Osteocyte (in vitro differentiated cells): ENCODE results near the gene COL4A6. TPM values are rescaled to one million over a fixed set of nuclear protein-coding genes. Genes with fewer than 3 reads are reported as not detected.

Experiments
- DNase-seq: peaks from one replicate; pipeline ENCODE4 v3.0.0; 2021; ENCODE audit warnings: mixed read lengths; ENCODE audit not compliant: unreplicated experiment; ENCODE audit errors: extremely low spot score
- H3K27ac Mint-ChIP-seq: one replicate; pipeline ENCODE4 v1.8.0; 2021; ENCODE audit warnings: mild to moderate bottlenecking, mixed read lengths; ENCODE audit not compliant: unreplicated experiment
- H3K27me3 Mint-ChIP-seq: one replicate; pipeline ENCODE4 v1.8.0; 2021; ENCODE audit warnings: mixed read lengths; ENCODE audit not compliant: unreplicated experiment
- H3K36me3 Mint-ChIP-seq: one replicate; pipeline ENCODE4 v1.8.0; 2021; ENCODE audit warnings: mixed read lengths; ENCODE audit not compliant: unreplicated experiment
- H3K4me1 Mint-ChIP-seq: one replicate; pipeline ENCODE4 v1.8.0; 2021; ENCODE audit warnings: mixed read lengths; ENCODE audit not compliant: unreplicated experiment
- H3K4me3 Mint-ChIP-seq: one replicate; pipeline ENCODE4 v1.8.0; 2021; ENCODE audit warnings: mild to moderate bottlenecking, moderate library complexity, mixed read lengths; ENCODE audit not compliant: unreplicated experiment
- H3K9me3 Mint-ChIP-seq: one replicate; pipeline ENCODE4 v1.8.0; 2021; ENCODE audit warnings: mixed read lengths; ENCODE audit not compliant: unreplicated experiment
- total RNA-seq: library from RNA; stranded (reverse); gene quantifications from 2 replicates; pipeline ENCODE4 v1.2.1, GENCODE V29; 2021
- TF ChIP-seq, protein P1 (sequence below): fragments of 200-600 bp; sonication (generic); IDR thresholded peaks from 2 replicates; pipeline ENCODE4 v1.5.0; 2021; ENCODE audit warnings: antibody characterized with exemption, mild to moderate bottlenecking, moderate library complexity

The COL4A6 gene
- total RNA-seq, 1 donor from 2014 or later, result 36.2 TPM

DNA sequence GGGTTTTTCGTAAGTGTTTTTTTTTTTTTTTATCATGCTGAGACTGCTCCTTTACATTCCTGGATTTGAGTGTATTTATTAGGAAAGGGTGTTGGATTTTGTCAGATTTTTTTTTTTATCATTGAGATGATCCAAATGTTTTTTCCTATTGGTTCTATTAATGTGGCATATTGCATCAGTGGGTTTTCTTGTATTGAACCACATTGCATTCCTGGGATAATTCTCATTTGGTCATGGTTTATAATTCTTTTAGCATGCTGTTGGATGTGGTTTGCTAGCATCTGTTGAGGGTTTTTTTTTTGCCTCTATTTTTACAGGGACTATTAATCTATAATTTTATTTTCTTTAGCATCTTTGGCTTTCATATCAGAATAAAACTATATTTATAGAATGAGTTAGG is 30.3 kb upstream of the COL4A6 start:
- H3K4me3 Mint-ChIP-seq, result no peak overlapping the region
- TF ChIP-seq, protein P1, sequence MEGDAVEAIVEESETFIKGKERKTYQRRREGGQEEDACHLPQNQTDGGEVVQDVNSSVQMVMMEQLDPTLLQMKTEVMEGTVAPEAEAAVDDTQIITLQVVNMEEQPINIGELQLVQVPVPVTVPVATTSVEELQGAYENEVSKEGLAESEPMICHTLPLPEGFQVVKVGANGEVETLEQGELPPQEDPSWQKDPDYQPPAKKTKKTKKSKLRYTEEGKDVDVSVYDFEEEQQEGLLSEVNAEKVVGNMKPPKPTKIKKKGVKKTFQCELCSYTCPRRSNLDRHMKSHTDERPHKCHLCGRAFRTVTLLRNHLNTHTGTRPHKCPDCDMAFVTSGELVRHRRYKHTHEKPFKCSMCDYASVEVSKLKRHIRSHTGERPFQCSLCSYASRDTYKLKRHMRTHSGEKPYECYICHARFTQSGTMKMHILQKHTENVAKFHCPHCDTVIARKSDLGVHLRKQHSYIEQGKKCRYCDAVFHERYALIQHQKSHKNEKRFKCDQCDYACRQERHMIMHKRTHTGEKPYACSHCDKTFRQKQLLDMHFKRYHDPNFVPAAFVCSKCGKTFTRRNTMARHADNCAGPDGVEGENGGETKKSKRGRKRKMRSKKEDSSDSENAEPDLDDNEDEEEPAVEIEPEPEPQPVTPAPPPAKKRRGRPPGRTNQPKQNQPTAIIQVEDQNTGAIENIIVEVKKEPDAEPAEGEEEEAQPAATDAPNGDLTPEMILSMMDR, result no peak
- H3K9me3 Mint-ChIP-seq, result peaks cover 23% of the 10 kb centered on the region
- no peaks in the 10 kb centered on the region for H3K27me3 Mint-ChIP-seq
- DNase-seq, result no peak
- H3K4me1 Mint-ChIP-seq, result peaks cover 63% of the 10 kb centered on the region
- H3K36me3 Mint-ChIP-seq, result peaks cover 27% of the 10 kb centered on the region
- peak overlapping the region; percentile 91 for H3K27ac Mint-ChIP-seq

DNA sequence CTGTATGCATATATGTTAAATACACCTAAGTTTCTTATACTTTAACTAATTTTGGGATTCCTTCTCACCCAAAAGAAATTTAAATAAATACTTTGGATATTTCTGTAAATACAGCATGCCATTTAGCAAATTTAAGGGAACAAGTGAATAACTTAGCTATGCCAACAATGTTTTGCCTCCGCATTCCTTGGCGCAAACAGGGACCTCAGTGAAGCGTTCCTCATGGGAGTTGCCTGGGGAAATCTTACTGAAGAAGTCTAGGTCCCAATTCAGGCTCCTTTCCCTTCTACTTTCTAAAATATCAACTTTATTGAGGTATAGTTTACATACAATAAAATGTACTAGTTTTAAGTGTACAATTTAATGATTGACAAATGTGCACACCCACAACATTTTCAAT is 26.4 kb upstream of the COL4A6 start:
- Mint-ChIP-seq H3K27me3 (no peaks in the 10 kb centered on the region), H3K4me1 (peaks cover 83% of the 10 kb centered on the region), H3K36me3 (peaks cover 15% of the 10 kb centered on the region), H3K27ac (peak overlapping the region; percentile 86), H3K4me3 (peak overlapping the region; percentile 44), H3K9me3 (no peaks in the 10 kb centered on the region)
- DNase-seq, result no peak
- TF ChIP-seq, protein P1, result no peak

DNA sequence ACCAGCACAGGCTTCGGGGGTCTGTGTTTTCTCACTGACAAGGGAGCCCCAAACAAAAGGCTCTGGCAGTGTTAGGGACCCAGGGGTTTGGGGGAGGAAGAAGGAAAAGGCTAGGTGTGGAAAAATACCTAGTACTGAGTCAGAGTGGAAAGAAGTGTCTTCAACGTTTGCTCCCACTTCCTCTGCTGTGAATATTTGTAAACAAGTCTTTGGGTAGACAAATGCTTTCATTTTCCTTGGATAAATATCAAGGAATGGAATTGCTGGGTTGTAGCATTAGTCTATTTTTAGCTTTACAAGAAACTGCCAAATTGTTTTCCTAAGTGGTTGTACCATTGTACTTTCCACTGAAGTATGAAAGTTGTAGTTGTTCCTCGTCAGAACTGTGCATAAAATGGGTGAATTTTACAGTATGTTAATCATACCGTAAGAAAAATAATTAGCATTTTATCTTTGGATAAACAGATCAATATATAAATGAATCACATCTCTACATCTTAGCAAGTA is 18.8 kb upstream of the COL4A6 start:
- peaks cover 36% of the 10 kb centered on the region for H3K36me3 Mint-ChIP-seq
- TF ChIP-seq, protein P1, result no peak
- H3K4me3 Mint-ChIP-seq, result no peak overlapping the region
- peaks cover 39% of the 10 kb centered on the region for H3K4me1 Mint-ChIP-seq
- peak overlapping the region; percentile 62 for H3K27ac Mint-ChIP-seq
- H3K27me3 Mint-ChIP-seq, result no peaks in the 10 kb centered on the region
- no peak for DNase-seq
- H3K9me3 Mint-ChIP-seq, result peaks cover 16% of the 10 kb centered on the region

DNA sequence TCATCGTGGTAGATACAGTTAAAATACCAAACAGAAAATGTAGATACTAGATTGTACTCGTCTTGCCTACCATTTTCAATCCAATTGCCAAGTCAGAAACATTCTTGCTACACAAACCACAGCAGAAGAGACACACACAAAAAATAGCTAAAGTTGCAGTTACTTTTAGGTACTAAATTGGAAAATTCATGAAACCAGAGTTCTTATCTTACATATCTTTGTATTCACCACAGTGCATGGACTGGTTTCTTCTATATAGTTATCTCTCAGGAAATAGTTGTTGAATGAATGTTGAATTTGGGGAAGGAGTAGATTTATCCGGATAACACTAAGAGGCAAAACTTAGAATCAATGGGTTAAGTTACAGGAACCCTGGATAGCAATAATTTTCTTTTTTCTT is 15.6 kb upstream of the COL4A6 start:
- no peak overlapping the region for H3K4me3 Mint-ChIP-seq
- DNase-seq, result no peak
- peaks cover 26% of the 10 kb centered on the region for H3K4me1 Mint-ChIP-seq
- no peaks in the 10 kb centered on the region for H3K27me3 Mint-ChIP-seq
- H3K9me3 Mint-ChIP-seq, result peaks cover 16% of the 10 kb centered on the region
- H3K27ac Mint-ChIP-seq, result no peak overlapping the region
- TF ChIP-seq, protein P1, result no peak
- H3K36me3 Mint-ChIP-seq, result peaks cover 28% of the 10 kb centered on the region

DNA sequence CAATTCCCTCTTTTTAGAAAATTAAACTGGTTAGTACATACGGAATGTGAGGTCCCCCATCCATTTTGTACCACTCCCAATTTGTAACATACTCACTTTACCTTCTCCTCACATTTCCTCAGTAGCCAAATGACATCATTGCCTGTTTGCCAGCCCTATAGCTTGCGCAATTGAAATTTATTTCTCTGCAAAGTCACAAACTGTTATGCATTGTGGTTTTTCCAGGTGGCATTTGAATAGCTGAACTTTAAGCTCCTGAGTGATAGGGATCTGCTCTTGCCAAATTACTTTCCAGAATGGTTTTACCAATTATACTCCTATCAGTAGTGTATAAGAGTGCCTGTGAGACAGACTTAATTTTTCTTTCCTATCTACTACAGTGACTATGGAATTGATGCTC is 9.1 kb upstream of the COL4A6 start:
- Mint-ChIP-seq H3K27me3 (no peaks in the 10 kb centered on the region), H3K9me3 (peaks cover 8% of the 10 kb centered on the region), H3K4me1 (peaks cover 57% of the 10 kb centered on the region), H3K4me3 (no peak overlapping the region), H3K27ac (peak overlapping the region; percentile 48), H3K36me3 (peaks cover 17% of the 10 kb centered on the region)
- TF ChIP-seq, protein P1, result no peak
- no peak for DNase-seq
